Erythroblast (primary cell): ENCODE measurements around the gene KCMF1.

Experiments used
- GATA1 ChIP-seq: IDR thresholded peaks from 2 replicates; pipeline ENCODE4 v1.6.1; 2011; ENCODE audit warnings: low read depth, mild to moderate bottlenecking, control low read depth, low read length, moderate library complexity
- POLR2A ChIP-seq: IDR thresholded peaks from 2 replicates; pipeline ENCODE4 v1.6.1; 2011; ENCODE audit warnings: mild to moderate bottlenecking, low read length

- TF ChIP-seq POLR2A = no peak
- TF ChIP-seq GATA1 = no peak
Measured at GRCh38 chr2:85010404-85010803, 39.4 kb downstream of the KCMF1 start.
